Occipital lobe (tissue), 2 donors: ENCODE measurements around the gene AFAP1L1. TPM values are rescaled to one million over a fixed set of nuclear protein-coding genes. Genes with fewer than 3 reads are reported as not detected.

Experiments
- DNase-seq: peaks from one replicate; lab custom pipeline; 2025; lab: John Stamatoyannopoulos, UW
- total RNA-seq: library from RNA; depleted of rRNA; stranded (reverse); fragments of >200 nt; gene quantifications from one replicate; pipeline ENCODE4 v1.2.3, GENCODE V29; 2014

AFAP1L1 gene
- total RNA-seq, 1 donor from 2014 or later, result 3.7 TPM

DNA sequence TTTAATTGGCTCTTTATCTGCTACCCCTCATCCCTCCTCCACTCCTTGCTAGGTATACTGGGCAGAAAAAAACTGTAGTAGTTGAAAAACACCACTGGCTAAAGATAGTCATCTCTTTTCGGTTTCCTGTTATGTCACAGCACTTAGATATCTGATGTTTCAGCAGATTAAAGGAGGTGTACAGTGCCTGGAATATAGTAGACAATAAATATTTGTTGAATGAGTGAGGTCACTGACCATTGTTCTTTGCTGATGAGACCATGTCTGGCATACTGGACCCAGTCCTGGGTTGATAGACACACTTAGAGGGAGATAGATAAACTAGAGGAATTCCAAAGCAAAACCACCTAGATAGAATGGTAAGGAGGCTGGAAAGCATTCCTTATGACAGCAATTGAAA lies 76.9 kb downstream of the AFAP1L1 start:
- DNase-seq, result no peak

DNA sequence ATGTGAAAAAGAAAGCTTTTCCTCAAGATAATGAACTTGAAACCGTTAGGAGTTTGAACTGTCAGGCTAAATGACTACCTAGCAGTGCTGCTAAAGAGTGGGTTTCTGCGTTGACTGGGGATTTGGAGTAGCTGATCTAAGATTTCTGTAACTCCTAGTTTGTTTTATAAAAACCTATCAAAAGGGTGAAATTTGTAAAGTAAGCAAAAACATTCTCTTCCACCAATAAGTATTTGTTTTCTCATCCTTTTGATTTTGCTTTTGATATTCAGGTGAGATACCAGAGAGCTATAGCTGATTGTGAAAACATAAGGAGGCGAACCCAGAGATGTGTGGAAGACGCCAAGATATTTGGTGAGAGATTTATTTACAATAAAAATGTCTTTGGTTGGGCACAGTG lies 77.7 kb downstream of the AFAP1L1 start:
- no peak for DNase-seq

DNA sequence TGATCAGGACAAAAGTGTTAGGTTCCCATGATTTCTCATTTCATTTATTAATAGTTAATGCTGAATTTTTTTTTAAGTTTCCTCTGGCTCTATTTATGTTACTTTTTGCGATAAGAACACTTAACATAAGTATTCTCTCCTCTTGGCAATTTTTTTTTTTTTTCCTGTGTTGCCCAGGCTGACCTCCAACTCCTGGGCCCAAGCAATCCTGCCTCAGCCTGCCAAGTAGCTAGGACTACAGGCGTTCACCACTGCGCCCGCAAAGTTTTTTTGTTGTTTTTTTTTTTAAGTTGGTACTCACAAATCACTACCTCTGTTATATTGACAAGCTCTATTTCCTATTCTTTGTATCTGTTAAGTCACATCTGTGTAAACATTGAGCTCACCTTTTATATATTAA lies 80.5 kb downstream of the AFAP1L1 start:
- no peak for DNase-seq

DNA sequence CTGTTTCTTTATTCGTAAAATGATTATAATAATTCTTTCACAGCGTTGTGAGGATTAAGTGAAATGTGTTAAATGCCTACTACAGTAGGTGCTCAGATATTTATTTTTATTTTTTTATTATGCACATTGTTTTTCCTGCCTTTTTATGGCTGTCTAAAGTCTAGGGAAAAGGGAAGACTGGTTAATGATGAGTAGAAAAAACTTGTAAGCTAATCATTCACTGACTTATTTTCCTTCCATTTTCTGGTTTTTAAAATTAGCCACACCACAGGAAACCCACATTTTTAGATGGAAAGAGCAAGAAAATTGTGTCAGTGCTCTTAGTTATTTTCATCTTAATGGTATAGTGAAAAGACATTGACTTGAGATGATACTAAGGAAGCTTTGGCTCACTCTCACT lies 82.3 kb downstream of the AFAP1L1 start:
- no peak for DNase-seq

DNA sequence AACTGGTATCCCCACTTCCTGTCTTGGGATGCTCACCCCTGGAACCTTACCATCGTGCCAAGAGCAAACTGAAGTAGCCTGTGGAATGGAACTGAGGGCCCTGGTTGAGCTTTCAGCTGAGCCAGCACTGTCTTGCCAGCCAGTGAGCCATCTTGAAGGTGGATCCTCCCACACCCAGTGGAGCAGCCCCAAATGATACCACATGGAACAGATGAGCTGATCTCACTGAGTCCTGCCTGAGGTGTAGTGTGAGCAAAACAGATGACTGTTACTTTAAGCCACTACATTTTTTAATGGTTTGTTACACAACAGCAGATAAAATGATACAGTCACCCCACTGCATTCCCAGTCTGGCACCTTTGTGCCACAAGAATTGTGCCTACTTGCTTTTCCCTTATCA lies 84.0 kb downstream of the AFAP1L1 start:
- no peak for DNase-seq

DNA sequence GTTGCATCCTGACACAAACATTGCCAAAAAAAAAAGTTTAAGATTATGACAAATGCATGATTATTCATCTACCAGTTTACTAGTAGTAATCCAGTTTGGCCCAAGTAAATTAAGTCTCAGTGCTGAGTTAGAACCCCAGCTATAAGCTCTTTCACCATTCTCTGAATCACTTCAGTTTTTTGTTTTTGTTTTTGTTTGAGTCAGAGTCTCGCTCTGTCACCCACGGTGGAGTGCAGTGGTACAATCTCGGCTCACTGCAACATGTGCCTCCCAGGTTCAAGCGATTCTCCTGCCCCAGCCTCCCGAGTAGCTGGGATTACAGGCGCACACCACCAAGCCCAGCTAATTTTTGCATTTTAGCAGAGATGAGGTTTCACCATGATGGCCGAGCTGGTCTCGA lies 84.7 kb downstream of the AFAP1L1 start:
- no peak for DNase-seq

DNA sequence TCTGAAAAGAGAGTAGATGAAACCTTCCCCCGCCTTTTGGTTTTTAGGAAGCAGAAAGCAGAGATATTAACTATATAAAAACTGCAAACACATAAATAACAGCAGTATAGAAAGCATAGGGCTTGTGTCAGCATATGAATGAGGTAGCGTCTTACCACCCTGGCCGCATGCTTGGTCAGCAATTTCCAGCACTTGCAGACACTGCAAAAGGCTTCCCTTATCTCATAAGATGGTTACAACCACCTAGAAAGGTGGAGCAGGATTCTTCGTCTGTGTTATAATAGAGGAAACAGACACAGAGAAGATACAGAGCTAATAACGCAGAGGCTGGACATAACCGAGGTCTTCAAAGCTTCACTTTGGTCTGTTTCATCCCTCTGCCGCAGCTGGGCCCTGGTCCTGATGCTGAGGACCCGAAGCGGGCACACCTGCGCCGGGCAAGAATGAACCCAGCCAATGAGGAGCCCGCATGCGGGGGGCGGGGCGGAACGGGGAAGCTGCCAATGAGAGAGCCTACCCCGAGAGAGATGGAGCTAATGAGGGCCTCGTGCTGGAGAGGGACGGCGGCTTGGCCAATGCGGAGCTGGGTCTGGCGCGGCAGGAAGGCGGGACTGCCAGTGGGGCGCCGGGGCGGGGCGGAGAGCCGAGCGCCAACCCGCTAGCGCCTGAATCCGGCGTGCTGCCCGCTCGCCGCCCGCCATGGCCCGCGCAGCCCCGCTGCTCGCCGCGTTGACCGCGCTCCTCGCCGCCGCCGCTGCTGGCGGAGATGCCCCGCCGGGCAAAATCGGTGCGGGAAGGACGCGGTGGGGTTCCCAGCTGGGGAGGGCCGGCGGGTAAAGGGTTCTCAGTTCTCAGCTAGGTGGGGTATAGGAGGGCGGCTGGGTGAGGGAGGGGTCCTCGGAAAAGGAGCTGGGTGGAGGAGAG lies 86.0 kb downstream of the AFAP1L1 start, which contains the start of gene PCYOX1L:
PCYOX1L (plus strand) TSS at position 677 of the 924 bp plus-strand sequence; CDS start at position 700, 23 bp downstream.
- peak; percentile 98 for DNase-seq

DNA sequence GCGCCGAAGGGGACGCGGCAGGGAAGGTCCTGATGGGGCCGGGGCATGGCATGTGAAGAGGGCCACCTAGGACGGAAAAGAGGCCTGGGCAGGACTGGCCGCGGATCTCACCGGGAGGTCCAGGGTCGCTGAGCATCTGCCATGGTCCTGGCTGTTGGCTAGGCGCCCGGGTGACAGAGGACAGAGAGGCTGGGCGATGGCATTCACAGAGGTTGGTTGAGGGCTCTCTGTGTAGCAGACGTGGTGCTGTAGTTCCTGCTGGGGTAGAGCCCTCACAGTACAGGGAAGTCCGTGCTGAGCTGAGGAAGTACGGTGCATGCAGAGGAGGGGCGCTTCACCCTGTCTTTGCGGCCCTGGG lies 86.6 kb downstream of the AFAP1L1 start:
- DNase-seq, result peak; percentile 48

DNA sequence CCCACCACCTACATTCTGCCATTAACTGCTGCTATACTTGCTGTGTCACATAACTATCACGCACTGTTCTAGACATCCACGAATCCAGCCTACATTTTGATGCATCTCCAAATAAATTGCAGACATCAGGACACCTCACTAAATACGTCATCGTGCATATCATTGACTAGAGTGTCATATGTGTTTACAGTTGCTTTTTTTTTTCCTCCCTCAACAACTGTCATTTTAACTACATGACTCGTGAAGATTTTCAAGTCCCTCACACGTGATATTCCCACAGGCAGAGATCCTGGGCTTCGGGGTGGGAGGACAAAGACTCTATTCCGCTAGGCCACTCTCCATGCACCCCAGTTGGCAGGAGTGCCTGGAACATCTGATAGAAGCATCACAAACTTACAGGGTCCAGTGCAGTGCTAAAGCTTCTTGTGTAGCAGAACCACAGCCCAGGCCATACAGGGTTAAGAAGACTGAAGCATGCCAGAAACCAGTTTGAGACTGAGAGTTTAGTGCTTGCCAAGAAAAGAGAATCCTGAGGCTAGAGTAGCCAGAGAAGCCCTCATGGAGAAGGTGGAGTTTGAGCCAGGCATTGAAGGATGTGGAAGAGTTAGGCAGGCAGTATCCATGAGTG lies 87.3 kb downstream of the AFAP1L1 start:
- peak; percentile 13 for DNase-seq

DNA sequence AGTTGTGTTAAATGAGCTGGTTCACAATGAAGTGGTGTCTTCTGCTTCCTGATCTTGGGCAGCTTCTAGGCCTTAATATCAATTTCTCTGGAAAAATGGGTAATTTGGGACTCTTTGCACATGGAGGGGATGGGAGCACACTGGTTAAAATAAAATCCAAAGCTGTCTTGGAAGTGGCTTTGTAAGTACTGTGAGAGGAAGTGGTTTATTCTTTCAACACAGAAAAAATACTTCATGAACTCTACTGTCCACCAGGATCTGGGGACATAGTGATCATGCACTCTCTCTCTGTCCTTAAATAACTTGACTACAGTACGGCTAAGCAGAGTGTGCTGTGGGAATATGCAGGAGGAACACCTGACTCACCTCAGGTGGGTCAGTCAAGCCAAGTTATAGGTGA lies 88.6 kb downstream of the AFAP1L1 start:
- no peak for DNase-seq

DNA sequence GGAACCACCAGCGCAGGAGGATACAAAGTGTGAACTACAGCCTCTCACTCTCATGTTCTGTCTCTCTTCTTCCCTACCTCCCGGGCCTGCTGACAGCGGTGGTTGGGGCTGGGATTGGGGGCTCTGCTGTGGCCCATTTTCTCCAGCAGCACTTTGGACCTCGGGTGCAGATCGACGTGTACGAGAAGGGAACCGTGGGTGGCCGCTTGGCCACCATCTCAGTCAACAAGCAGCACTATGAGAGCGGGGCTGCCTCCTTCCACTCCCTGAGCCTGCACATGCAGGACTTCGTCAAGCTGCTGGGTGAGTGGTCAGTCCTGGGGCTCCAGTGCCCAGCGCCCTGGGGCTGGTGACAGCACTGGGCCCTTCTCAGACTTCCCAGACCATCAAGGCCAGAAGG lies 90.9 kb downstream of the AFAP1L1 start:
- DNase-seq, result no peak

DNA sequence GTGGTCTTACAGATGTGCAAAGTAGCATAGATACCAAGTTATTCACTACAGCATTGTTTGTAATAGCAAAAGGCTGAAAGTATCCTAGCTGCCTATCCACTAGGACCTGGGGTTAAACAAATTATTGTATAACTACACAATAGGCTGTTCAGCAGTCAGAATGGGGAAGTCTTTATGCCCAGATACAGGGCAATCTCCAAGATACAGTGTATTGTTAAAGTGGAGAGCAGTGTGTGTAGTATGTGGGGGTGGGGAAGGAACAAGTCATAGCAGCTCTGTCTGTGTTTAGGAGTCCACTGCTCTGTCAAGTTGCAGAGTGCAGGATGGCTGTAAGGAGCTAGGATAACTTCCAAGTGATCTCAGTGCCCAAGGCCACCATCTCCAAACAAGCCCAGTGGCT lies 91.7 kb downstream of the AFAP1L1 start:
- DNase-seq, result no peak

DNA sequence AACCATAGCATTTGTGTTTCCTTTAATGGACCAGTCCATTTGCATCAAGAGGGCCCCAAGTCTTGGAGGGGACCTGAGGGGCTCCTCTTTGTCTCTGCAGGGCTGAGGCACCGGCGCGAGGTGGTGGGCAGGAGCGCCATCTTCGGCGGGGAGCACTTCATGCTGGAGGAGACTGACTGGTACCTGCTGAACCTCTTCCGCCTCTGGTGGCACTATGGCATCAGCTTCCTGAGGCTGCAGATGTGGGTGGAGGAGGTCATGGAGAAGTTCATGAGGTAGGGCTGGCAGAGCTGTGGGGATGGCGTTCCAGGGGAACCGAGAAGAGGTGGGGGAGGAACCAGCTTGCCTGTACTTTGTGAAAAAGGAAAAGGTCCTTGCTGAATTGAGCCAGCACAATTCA lies 92.3 kb downstream of the AFAP1L1 start:
- DNase-seq, result no peak

DNA sequence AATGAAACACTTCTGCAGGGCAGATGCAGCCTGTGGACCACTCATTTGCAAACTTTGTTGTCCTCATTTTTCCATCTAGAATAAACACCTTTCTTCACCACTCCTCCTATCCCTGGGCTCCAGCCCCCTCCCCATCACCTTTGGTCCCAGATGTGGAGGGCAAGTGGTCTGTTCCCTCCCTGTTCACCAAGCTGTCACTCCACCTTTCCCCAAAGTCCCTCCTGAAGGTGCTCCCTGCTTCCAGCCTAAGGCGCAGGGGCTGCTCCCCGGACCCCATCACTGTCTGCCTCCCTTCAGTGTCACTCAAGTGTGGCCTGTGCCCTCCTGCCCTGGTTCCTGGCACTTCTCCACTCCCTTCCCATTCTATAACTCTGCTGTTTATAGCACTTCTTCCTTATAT lies 93.1 kb downstream of the AFAP1L1 start:
- no peak for DNase-seq

DNA sequence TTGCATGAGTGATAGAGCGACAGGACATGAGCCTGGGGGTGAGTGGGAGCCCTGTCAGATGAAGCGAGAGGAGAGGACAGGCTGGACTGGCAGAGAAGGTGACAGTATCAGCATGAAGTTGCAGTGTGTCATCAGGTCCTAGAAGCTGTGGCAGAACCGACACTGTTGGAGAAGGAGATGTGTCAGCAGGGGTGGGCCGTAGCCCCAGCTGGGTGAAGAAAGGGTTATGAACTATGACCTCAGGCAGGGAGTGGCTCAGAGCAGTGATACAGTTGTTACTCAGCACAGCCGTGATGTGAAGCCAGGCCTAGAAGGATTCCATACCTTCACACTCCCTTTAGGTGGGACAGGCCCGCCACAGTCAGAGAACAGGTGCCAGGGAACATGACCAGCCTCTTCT lies 93.8 kb downstream of the AFAP1L1 start:
- DNase-seq, result no peak

DNA sequence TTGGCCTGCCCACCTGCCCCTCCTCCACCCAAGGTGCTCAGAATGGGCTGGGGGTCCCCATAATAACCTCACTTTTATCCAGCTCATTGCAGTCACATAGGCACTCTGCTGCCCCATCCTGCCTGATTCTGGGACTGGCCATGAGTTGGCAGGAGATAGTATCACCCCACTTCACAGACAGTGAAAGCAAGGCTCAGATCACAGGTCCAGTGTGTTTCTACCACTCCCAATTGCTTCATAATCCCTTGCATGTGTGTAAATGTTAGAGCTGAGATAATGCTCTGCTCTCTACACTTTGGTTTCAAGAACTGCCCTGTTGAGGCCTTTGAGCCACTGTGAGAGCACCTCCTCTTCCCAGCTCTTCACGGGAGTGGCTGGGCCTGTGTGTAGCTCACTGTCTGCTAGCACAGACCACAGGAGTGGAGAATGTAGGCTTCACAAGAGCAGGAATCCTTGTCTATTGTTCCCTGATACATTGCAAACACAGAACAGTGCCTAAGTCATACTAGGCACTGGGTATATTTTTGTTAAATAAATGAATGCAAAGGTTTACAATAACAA lies 94.6 kb downstream of the AFAP1L1 start:
- DNase-seq, result no peak

DNA sequence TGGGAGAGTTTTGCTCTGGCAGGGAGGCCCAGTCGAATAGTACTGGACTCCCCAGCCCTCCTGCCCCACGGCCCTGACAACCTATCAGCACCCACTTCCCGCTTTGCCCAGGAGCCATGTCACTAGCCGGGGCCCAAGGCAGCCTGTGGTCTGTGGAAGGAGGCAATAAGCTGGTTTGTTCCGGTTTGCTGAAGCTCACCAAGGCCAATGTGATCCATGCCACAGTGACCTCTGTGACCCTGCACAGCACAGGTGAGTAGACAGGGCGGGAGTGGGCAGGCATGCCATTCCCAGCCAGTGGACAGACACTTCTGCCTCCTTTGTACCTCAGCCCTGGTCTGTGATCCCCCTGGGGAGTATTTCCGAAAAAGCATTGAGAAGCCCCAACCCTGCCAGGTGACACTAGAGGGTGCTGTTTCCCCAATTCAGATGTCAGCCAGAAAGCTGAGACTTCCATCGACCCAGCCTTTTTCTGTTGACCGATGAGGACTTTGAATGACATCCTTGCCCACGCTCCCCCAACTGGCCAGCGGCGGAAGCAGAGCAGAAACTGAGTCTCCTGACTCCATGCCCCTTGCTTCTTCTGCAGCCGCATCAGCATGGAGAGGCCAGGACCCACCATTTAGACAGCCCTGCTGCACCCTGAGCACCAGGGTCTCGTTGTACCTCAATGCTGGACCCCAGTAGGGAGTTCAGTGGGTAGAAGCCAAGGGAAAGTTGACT lies 95.8 kb downstream of the AFAP1L1 start:
- DNase-seq, result peak; percentile 24

DNA sequence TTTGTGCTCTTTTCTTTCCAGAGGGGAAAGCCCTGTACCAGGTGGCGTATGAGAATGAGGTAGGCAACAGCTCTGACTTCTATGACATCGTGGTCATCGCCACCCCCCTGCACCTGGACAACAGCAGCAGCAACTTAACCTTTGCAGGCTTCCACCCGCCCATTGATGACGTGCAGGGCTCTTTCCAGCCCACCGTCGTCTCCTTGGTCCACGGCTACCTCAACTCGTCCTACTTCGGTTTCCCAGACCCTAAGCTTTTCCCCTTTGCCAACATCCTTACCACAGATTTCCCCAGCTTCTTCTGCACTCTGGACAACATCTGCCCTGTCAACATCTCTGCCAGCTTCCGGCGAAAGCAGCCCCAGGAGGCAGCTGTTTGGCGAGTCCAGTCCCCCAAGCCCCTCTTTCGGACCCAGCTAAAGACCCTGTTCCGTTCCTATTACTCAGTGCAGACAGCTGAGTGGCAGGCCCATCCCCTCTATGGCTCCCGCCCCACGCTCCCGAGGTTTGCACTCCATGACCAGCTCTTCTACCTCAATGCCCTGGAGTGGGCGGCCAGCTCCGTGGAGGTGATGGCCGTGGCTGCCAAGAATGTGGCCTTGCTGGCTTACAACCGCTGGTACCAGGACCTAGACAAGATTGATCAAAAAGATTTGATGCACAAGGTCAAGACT lies 96.5 kb downstream of the AFAP1L1 start:
- no peak for DNase-seq

DNA sequence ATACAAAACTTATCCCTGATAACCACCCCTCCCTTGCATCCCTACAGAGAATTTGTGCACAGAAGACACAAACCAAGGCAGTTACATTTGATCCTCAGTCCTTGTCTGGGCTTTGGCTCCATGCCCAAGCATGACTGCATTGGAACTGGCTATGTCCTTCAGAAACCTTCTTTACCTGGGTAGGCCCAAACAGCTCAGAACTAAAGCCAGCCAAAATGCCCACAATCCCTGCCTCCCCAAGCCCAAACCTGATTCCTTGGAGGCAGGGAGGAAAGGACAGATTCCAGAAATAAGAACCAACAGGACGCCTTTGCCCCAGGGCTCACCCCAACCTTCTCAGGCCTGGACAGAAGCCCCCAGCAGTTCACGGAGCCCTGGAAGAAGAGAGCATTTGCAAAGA lies 99.2 kb downstream of the AFAP1L1 start:
- no peak for DNase-seq

DNA sequence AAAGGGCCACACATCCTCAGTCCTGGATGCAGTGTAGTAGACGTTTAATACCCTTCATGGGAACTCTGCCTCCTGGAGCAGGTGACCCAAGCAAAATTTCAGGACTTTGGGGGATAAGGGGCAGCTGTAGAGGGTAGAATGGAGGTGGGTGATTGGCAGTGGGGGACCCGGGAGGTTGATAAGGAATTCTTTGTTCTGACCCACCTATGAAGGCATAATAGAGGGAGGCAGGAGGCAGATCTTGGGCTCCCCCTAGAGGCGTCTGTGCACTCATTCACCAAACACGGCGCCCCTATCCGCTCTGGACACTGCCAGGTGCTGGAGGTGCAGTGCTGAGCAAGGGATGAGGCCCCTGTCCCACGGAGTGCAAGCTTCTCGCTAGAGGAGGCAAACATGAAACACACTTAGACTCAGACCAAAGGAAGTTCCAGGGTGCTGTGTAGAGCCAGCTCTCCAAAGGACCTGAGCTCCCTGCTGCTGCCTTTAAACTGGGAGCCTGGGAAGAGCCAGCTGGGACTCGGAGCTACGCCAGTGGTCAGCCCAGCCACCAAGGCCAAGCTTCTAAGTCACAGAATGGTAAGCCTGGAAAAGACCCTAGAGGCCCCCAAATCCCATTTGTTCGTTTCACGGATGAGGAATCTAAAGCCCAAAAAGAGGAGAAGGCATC lies 99.8 kb downstream of the AFAP1L1 start:
- no peak for DNase-seq
